ENCODE results near the gene ITPRIPL1.
"Not testable (repeated sequence)": the region's sequence is repeated elsewhere in the genome, so short reads cannot be mapped to it uniquely, and the experiment has no call there.

ITPRIPL1 gene, protein sequence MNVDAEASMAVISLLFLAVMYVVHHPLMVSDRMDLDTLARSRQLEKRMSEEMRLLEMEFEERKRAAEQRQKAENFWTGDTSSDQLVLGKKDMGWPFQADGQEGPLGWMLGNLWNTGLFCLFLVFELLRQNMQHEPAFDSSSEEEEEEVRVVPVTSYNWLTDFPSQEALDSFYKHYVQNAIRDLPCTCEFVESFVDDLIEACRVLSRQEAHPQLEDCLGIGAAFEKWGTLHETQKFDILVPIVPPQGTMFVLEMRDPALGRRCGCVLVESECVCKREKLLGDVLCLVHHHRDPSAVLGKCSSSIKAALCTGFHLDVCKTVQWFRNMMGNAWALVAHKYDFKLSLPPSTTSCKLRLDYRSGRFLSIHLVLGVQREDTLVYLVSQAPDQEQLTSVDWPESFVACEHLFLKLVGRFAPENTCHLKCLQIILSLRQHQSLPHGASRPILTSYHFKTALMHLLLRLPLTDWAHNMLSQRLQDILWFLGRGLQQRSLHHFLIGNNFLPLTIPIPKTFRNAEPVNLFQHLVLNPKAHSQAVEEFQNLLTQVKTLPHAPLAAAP

DNA sequence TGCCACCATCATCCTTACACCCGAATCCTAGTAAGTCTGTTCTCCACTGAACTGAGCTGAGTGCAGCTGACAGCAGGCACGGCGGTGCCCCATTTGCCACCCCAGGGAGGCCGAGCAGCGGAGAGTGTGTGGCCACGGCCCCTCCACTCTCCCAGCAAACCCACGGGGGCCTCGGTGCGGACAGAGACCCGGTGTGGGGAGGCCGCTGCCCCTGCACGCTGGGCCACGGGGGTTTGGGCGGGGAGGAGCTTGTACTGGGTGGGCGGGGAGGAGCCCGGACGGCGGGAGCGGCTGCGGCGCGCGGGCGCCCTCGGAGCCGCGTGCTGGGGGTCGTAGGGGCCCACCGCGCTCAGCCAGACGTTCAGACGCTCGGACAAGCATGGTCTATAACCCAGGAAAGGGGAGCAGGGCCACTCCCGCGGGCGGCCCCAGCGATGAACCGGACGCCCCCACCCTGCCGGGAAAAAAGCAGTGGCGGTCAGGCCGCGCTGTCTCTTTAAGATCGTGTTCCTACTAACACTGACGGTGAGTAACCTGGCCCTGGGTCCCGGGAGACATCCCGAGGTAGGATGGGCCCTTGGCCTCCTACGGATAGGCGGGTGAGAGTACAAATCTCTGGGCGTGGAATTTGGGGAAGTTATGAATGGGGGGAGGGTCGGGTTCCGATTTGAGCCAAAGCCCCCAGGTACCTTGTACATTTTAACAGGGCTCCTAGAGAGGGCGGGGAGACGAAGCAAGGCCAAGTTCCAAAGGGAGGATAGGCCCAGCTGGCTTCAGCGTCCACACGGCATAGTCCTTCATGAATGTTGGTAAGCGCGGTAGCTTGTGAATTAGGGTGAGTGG is at the start of gene ITPRIPL1:
TSS of gene ITPRIPL1 (plus strand) at position 277 of the 843 bp plus-strand sequence. CDS start at position 800, 523 bp downstream.
- DNase-seq (ENCODE audit: low spot score) = no peak

GRCh38 chr2:96276787-96277499 is 48.2 kb upstream of the ITPRIPL1 start:
- DNase-seq (ENCODE audit: low spot score) = no peak

GRCh38 chr2:96287273-96287856 is 37.8 kb upstream of the ITPRIPL1 start:
- no peak for DNase-seq (ENCODE audit: low spot score)

DNA sequence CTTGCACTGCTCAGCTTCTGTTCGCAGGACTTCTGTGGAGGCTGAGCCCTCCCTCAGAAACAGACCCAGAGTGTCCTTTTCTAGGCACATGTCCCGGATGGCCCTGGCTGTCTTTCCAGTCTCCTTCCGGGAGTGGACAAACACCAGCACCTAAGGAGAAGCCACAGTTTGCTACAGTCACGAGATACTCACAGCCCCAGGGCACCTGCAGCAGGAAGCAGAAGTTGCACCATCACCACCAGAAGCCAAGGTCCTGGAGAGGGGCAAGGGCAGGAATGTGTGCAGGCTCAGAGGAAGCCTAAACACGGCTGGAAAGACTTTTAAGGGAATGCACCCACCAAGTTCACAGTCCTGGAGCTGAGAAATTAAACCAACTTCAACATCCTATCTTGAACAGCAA is 33.4 kb upstream of the ITPRIPL1 start:
- DNase-seq (ENCODE audit: low spot score) = no peak

DNA sequence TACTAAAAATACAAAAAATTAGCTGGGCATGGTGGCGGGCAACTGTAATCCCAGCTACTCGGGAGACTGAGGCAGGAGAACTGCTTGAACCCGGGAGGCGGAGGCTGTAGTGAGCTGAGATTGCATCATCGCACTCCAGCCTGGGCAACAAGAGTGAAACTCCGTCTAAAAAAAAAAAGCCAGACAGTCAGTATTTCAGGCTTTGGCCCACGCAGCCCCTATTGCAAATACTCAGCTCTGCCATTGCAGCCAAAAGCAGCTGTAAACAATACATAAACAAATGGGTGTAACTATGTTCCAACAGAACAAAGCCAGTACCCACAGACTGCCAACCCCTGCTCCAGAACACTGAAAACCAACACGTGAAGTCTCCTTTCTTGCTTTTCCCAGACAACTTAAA is 30.8 kb upstream of the ITPRIPL1 start:
- DNase-seq (ENCODE audit: low spot score) = not testable (repeated sequence)

GRCh38 chr2:96296925-96297324 is 28.2 kb upstream of the ITPRIPL1 start:
- no peak for DNase-seq (ENCODE audit: low spot score)

DNA sequence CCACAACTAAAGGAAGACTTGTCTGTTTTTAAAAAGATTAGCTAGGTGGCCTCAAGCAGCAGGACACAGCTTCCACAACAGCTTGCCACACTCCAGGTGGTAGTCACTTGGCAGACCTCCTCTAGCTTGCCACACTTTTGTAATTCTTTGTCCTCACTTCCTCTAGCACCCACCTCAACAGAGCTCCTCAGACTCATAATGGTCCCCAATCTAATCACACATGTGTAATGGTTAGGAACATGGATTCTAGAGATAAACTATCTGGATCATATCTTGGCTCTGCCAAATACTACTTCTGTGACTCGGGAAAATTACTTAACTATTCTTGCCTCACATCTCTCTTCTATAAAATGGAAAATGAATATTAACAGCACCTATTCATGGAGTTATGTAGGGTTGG is 23.3 kb upstream of the ITPRIPL1 start:
- no peak for DNase-seq (ENCODE audit: low spot score)

DNA sequence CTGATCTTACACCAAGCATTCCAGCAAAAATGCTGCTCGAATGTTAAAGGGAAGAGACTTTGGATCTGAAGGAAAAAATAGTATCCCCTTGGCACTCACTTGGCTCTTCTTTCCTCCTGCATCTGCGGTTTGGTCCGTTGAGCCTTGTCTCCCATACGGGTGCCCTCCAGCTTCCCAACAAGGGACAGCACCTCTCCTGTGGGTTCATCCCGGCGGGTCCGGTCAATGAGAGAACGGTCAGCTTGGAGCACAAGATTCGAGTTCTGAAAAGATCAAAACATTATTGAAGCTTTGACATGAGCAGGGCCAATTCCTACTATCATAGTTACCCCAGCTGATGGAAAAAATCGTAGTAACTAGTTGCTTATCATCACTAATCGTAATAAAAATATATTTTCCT is 20.5 kb upstream of the ITPRIPL1 start:
- no peak for DNase-seq (ENCODE audit: low spot score)

DNA sequence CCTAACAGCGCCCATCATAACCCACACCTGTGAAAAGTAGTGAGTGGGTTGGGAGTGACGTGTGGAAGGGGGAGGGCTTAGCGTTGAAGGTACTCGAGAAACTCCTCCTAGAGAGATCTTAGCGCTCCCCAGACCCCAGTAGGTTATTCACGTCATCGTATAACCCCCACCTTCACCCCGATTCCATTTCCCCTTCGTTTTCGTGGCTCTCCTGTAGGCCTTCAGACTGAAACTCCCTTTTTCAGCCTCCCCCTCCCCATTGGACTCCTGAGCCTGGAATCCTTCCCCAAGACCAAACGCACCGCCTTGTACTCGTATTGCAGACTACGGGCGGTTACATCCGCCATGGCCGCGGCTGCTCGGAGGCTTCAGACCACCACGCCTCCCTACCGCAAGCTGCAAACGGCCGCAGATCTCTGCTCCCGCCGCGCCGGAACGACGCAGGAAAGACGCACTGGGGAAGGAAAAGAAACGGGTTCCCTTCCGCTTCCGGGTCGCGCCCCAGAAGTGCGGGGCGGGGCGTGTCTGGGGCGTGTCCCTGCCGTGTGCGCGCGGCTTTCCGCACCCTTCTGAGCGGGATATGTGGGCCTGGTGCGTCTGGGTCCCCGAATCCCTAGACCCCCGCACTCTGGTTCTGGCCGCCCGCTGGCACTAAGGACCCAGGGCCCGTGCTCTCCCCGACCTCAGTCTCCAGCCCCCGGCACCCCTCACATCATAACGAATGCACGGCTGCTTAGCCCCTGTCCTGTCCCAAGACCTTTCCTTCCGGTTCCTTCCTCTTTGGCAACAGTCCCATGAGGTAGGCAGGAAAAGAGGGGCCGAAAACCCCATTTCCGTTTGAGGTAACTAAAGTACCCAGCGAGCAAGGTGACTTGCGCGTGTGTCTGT is 19.8 kb upstream of the ITPRIPL1 start, which contains the start of gene SNRNP200:
TSS of gene SNRNP200 (minus strand) at position 456 of the 888 bp plus-strand sequence. CDS start at position 347, 109 bp downstream.
- DNase-seq (ENCODE audit: low spot score) = peak; percentile 56

- DNase-seq (ENCODE audit: low spot score) = no peak
These were observed 19.2 kb upstream of the ITPRIPL1 start for GRCh38 chr2:96305979-96306308.

DNA sequence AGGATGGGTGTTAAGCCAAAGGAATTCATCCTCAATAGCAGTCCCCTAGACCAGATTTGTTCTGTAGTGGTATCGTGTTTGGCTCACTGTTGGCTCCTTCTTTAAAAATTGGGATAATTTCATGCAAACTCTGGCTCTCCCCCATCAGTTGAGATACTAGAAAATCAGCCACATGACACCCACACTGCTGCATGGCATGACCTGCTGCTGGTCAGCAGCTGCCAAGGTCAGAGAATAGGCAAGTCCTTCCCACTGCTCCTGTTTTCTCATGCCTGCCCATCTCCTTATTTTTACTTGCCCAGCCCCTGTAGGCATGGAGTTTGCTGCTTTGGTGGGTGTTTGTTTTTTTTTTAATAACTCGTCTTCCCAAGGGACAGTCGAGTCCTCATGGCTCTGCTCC is 18.7 kb upstream of the ITPRIPL1 start:
- no peak for DNase-seq (ENCODE audit: low spot score)

- no peak for DNase-seq (ENCODE audit: low spot score)
These were observed 16.9 kb upstream of the ITPRIPL1 start for GRCh38 chr2:96308248-96308647.

DNA sequence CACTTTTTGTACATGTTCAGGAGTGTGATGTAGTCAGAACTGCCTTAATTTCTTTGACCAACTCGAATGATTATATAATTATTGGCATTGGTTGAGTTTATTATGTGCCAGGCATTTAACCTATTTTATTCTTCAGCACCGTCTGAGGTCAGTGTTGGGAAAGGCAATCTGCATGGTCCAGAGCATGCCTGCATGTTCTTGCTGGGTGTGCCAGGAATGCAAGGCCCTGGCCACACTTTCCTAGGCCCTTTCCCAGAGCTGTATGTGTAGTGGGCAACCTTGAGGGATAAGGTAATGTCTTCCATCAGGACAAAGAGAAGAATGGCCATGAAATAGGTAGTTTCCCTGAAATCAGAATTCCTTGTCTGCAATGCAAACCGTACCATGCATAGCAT is 10.1 kb upstream of the ITPRIPL1 start:
- no peak for DNase-seq (ENCODE audit: low spot score)

DNA sequence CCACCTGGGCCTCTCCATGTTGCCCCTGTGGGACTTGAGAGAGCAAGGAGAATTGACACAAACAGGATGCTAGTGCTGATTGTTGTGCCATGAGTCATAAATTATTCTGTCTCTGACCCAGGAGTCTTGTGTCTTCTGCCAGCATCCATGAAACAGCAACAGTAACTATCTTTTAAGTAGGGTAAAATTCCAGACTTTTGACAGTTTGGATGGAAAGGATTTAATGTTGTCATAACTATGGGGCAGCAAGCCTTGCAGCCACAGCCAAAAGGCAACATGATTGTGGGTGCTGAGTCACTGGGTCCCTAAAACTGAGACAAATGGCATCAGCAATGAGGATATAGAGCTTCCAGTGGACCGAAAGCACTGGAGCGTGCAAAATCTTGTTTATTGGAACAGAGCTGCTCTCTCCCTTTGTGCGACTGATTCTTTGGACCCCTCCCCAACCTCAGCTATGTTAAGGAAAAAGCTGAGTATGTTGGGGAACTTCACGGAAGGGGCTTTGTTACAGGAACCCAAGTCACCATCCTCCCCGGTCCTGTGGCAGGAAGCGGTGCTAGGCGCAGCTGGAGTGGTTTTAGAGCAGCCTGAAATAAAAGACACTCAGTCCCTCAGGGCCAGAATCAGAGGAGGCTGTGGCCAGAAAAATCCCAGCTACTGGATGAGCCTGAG is 9.6 kb upstream of the ITPRIPL1 start:
- DNase-seq (ENCODE audit: low spot score) = no peak

GRCh38 chr2:96316999-96317398 is 8.1 kb upstream of the ITPRIPL1 start:
- no peak for DNase-seq (ENCODE audit: low spot score)

DNA sequence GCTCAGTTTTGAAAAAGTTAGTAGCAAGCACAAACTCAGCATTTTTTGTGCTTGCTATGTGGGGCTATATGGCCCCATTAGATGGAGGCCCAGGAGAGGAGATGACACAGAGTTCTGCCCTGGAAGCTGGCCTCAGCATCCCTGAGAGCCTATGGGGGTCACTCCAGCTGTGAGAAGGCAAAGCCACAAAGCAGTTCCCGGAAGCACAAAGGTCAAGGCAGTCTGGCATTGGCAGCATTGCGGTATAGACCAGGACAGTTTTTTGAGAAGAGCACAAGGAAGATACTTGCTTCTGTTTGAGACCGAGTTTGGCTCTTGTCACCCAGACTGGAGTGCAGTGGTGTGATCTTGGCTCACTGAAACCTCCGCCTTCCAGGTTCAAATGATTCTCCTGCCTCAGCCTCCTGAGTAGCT is 7.5 kb upstream of the ITPRIPL1 start:
- DNase-seq (ENCODE audit: low spot score) = no peak

- no peak for DNase-seq (ENCODE audit: low spot score)
These were observed 6.4 kb upstream of the ITPRIPL1 start for GRCh38 chr2:96318723-96319122.

- no peak for DNase-seq (ENCODE audit: low spot score)
These were observed 5.7 kb upstream of the ITPRIPL1 start for GRCh38 chr2:96319396-96319795.

- no peak for DNase-seq (ENCODE audit: low spot score)
These were observed 4.8 kb upstream of the ITPRIPL1 start for GRCh38 chr2:96320326-96320725.

Data from HuH-7.5 (cell line).